SU-DHL-6 (cell line): ENCODE data around the gene JAK3.

Source experiments
- H2AFZ ChIP-seq: fragments of 200-600 bp; sonication (generic); 2 replicates; pipeline ENCODE4 v1.6.1; 2014; ENCODE audit warnings: low read depth, mild to moderate bottlenecking, moderate library complexity, mixed read lengths, antibody characterized with exemption, low read length; ENCODE audit not compliant: severe bottlenecking
- H3F3A ChIP-seq: fragments of 200-600 bp; shearing (Covaris generic); 2 replicates; pipeline ENCODE4 v1.6.0; 2016; ENCODE audit warnings: antibody characterized with exemption, mild to moderate bottlenecking; ENCODE audit not compliant: insufficient read depth
- H3K27ac ChIP-seq: fragments of 200-600 bp; sonication (generic); 2 replicates; pipeline ENCODE4 v1.5.1; 2016; ENCODE audit warnings: low read depth, mild to moderate bottlenecking, low read length, moderate library complexity, mixed read lengths
- H3K27me3 ChIP-seq: fragments of 200-600 bp; sonication (generic), shearing (Covaris generic); 2 replicates; pipeline ENCODE4 v1.6.0; 2014; ENCODE audit warnings: mild to moderate bottlenecking, low read length
- H3K36me3 ChIP-seq: fragments of 200-600 bp; sonication (generic); 2 replicates; pipeline ENCODE4 v1.6.1; 2014; ENCODE audit warnings: mild to moderate bottlenecking, low read length, mixed read lengths
- H3K4me2 ChIP-seq: fragments of 300-600, 200-600 bp; shearing (Covaris generic), sonication (generic); 2 replicates; pipeline ENCODE4 v1.6.0; 2014; ENCODE audit warnings: low read length, low read depth, mild to moderate bottlenecking; ENCODE audit not compliant: poor library complexity, severe bottlenecking
- H3K4me3 ChIP-seq: fragments of 200-600 bp; sonication (generic); 2 replicates; pipeline ENCODE4 v1.5.1; 2014; ENCODE audit warnings: antibody characterized with exemption, low read length, mild to moderate bottlenecking, mixed read lengths; ENCODE audit not compliant: insufficient read depth, poor library complexity, severe bottlenecking
- H3K79me2 ChIP-seq: fragments of 200-600 bp; sonication (generic); 2 replicates; pipeline ENCODE4 v1.6.1; 2014; ENCODE audit warnings: mild to moderate bottlenecking, low read length, moderate library complexity; ENCODE audit not compliant: insufficient read depth
- H3K9ac ChIP-seq: fragments of 200-600 bp; sonication (generic); 2 replicates; pipeline ENCODE4 v1.7.0; 2014; ENCODE audit warnings: mild to moderate bottlenecking, low read length
- H3K9me2 ChIP-seq: fragments of 200-600 bp; sonication (generic); replicated peaks from 2 replicates; pipeline ENCODE4 v1.6.1; 2014; ENCODE audit warnings: low read length; ENCODE audit not compliant: insufficient read depth
- H3K9me3 ChIP-seq: fragments of 200-600 bp; sonication (generic); 2 replicates; pipeline ENCODE4 v1.6.1; 2014; ENCODE audit warnings: low read length, mixed read lengths; ENCODE audit not compliant: insufficient read depth
- H4K20me1 ChIP-seq: fragments of 200-600 bp; sonication (generic); 2 replicates; pipeline ENCODE4 v1.6.1; 2014; ENCODE audit warnings: low read depth, mild to moderate bottlenecking, antibody characterized with exemption, low read length, moderate library complexity, mixed read lengths
- EZH2phosphoT487 ChIP-seq: fragments of 200-600 bp; sonication (generic), shearing (Covaris generic); conservative IDR thresholded peaks from 2 replicates; pipeline ENCODE4 v1.6.1; 2018; ENCODE audit warnings: mild to moderate bottlenecking, antibody characterized with exemption, low read length, moderate library complexity, mixed read lengths
- TF ChIP-seq, protein P1 (sequence below): fragments of 200-600 bp; sonication (generic); IDR thresholded peaks from one replicate; pipeline ENCODE4 v1.5.1; 2017; ENCODE audit warnings: antibody characterized with exemption, mild to moderate bottlenecking, low read length, moderate library complexity; ENCODE audit not compliant: insufficient read depth, poor library complexity, severe bottlenecking

Gene JAK3

DNA sequence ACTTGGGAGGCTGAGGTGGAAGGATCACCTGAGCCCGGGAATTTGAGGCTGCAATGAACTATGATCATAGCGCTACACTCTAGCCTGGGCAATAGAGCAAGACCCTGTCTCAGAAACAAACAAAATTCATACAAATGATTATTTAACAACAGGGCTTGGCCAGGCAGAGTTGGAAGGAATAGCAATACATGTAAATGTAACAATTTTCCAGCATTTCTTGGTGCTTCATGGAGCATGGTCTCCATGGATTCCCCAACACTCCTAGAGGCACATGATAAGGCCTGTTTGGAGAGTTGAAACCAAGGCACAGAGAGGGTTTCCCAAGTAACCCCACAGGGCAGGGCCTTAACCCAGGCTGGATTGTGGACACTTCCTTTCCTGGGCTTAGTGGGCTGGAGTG lies 36.7 kb downstream of the JAK3 start:
- H3K27me3 ChIP-seq: no peaks in the 10 kb centered on the region
- H3K36me3 ChIP-seq: no peaks in the 10 kb centered on the region
- no peak for TF ChIP-seq EZH2phosphoT487
- TF ChIP-seq, protein P1, sequence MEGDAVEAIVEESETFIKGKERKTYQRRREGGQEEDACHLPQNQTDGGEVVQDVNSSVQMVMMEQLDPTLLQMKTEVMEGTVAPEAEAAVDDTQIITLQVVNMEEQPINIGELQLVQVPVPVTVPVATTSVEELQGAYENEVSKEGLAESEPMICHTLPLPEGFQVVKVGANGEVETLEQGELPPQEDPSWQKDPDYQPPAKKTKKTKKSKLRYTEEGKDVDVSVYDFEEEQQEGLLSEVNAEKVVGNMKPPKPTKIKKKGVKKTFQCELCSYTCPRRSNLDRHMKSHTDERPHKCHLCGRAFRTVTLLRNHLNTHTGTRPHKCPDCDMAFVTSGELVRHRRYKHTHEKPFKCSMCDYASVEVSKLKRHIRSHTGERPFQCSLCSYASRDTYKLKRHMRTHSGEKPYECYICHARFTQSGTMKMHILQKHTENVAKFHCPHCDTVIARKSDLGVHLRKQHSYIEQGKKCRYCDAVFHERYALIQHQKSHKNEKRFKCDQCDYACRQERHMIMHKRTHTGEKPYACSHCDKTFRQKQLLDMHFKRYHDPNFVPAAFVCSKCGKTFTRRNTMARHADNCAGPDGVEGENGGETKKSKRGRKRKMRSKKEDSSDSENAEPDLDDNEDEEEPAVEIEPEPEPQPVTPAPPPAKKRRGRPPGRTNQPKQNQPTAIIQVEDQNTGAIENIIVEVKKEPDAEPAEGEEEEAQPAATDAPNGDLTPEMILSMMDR: no peak
- H3K9ac ChIP-seq: no peak overlapping the region
- H3K79me2 ChIP-seq: no peaks in the 10 kb centered on the region
- no peaks in the 10 kb centered on the region for H3K9me3 ChIP-seq
- no peaks in the 10 kb centered on the region for H3F3A ChIP-seq
- H3K9me2 ChIP-seq: no peaks in the 10 kb centered on the region
- H3K4me3 ChIP-seq: no peak overlapping the region
- H3K4me2 ChIP-seq: no peak overlapping the region
- H3K27ac ChIP-seq: no peak overlapping the region
- no peaks in the 10 kb centered on the region for H4K20me1 ChIP-seq
- H2AFZ ChIP-seq: no peak overlapping the region

DNA sequence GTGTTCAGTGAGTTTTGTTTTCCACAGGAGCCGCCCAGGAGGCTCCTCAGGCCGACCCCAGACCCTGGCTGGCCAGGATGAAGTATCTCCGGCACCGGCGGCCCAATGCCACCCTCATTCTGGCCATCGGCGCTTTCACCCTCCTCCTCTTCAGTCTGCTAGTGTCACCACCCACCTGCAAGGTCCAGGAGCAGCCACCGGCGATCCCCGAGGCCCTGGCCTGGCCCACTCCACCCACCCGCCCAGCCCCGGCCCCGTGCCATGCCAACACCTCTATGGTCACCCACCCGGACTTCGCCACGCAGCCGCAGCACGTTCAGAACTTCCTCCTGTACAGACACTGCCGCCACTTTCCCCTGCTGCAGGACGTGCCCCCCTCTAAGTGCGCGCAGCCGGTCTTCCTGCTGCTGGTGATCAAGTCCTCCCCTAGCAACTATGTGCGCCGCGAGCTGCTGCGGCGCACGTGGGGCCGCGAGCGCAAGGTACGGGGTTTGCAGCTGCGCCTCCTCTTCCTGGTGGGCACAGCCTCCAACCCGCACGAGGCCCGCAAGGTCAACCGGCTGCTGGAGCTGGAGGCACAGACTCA lies 40.0 kb downstream of the JAK3 start:
- no peaks in the 10 kb centered on the region for H3K9me3 ChIP-seq
- H3K4me2 ChIP-seq: no peak overlapping the region
- H3F3A ChIP-seq: no peaks in the 10 kb centered on the region
- no peak for TF ChIP-seq EZH2phosphoT487
- TF ChIP-seq, protein P1: no peak
- no peaks in the 10 kb centered on the region for H4K20me1 ChIP-seq
- no peak overlapping the region for H3K27ac ChIP-seq
- no peaks in the 10 kb centered on the region for H3K79me2 ChIP-seq
- no peak overlapping the region for H3K9ac ChIP-seq
- H3K4me3 ChIP-seq: no peak overlapping the region
- H2AFZ ChIP-seq: no peak overlapping the region
- H3K9me2 ChIP-seq: no peaks in the 10 kb centered on the region
- no peaks in the 10 kb centered on the region for H3K36me3 ChIP-seq
- no peaks in the 10 kb centered on the region for H3K27me3 ChIP-seq

DNA sequence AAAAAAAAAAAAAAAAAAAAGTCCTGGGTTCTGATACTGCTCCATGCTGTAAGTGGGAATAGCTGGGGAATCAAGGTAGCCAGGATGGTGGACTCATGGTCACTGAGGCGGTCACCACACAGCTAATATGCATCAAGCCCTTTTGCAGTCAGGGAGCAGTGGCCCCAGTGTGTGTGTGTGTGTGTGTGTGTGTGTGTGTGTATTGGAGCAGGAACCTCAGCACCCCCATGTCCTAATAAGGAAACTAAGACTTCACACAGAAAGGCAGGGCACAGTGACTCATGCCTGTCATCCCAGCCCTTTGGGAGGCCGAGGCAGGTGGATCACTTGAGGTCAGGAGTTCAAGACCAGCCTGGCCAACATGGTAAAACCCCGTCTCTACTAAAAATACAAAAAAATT lies 40.8 kb downstream of the JAK3 start:
- H3K27ac ChIP-seq: no peak overlapping the region
- H3F3A ChIP-seq: no peaks in the 10 kb centered on the region
- TF ChIP-seq, protein P1: no peak
- no peak for TF ChIP-seq EZH2phosphoT487
- no peaks in the 10 kb centered on the region for H4K20me1 ChIP-seq
- H3K4me2 ChIP-seq: no peak overlapping the region
- no peak overlapping the region for H3K4me3 ChIP-seq
- H3K9ac ChIP-seq: no peak overlapping the region
- no peaks in the 10 kb centered on the region for H3K9me2 ChIP-seq
- no peaks in the 10 kb centered on the region for H3K36me3 ChIP-seq
- H3K9me3 ChIP-seq: no peaks in the 10 kb centered on the region
- H2AFZ ChIP-seq: no peak overlapping the region
- no peaks in the 10 kb centered on the region for H3K27me3 ChIP-seq
- H3K79me2 ChIP-seq: no peaks in the 10 kb centered on the region
